ENCODE measurements around the gene AVPR1A.

- no peak for TF ChIP-seq POLR2A (IDR thresholded peaks at IDR 0.05)
- TF ChIP-seq, protein P1, sequence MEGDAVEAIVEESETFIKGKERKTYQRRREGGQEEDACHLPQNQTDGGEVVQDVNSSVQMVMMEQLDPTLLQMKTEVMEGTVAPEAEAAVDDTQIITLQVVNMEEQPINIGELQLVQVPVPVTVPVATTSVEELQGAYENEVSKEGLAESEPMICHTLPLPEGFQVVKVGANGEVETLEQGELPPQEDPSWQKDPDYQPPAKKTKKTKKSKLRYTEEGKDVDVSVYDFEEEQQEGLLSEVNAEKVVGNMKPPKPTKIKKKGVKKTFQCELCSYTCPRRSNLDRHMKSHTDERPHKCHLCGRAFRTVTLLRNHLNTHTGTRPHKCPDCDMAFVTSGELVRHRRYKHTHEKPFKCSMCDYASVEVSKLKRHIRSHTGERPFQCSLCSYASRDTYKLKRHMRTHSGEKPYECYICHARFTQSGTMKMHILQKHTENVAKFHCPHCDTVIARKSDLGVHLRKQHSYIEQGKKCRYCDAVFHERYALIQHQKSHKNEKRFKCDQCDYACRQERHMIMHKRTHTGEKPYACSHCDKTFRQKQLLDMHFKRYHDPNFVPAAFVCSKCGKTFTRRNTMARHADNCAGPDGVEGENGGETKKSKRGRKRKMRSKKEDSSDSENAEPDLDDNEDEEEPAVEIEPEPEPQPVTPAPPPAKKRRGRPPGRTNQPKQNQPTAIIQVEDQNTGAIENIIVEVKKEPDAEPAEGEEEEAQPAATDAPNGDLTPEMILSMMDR (IDR thresholded peaks at IDR 0.05 in 8 of 11, conservative IDR thresholded peaks at IDR 0.05 in 3 of 11), result no peak
These were observed 3.6 kb upstream of the AVPR1A start for GRCh38 chr12:63154560-63154959.

Measured in spleen (tissue), 7 donors.